T-helper 1 cell treated with Interleukin-12 subunit alpha and Interleukin-12 subunit beta and Interleukin-4 antibody, amounts not matched to agents 30 ng/mL and 1 ng/mL, for 36 hours (primary cell): ENCODE data around the gene C3. TPM values are rescaled to one million over a fixed set of nuclear protein-coding genes. Genes with fewer than 3 reads are reported as not detected.

ENCODE experiments used
- intact Hi-C: fragments of 100-400 bp; cut with micrococcal nuclease; formaldehyde crosslinking; loops from one replicate; pipeline ENCODE4 v1.15.1; 2024
- total RNA-seq: library from RNA; stranded (reverse); gene quantifications from 2 replicates; pipeline ENCODE4 v1.2.3, GENCODE V29; 2022

Gene C3
- total RNA-seq, 1 donor from 2014 or later, result 8.3 TPM

DNA sequence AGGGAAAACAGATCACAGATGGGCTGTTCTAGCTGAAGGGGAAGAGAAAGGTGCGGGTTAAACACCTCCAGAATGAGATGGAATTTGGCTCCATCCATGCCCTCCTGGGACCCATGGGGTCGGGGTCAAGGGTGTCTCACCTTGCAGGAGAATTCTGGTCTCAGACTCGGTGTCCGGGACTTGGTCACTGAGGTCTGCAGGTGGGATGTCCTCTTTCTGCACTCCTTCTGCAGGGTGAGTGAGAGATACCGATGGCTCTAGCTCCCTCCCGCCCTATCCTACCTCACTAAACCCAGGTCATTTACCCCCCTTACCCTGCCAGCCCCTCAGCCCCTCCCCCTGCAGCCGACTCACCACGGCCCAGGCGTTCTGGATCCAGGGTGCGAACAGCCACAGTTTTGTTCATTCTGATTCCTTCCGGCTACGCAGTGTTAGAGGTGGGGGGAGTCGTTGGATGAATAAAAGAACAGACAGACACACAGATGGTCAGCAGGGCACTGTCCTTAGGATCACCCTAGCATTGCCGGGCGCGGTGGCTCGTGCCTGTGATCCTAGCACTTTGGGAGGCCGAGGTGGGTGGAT lies 24.1 kb downstream of the C3 start:
- intact Hi-C loops, result no loop called here

DNA sequence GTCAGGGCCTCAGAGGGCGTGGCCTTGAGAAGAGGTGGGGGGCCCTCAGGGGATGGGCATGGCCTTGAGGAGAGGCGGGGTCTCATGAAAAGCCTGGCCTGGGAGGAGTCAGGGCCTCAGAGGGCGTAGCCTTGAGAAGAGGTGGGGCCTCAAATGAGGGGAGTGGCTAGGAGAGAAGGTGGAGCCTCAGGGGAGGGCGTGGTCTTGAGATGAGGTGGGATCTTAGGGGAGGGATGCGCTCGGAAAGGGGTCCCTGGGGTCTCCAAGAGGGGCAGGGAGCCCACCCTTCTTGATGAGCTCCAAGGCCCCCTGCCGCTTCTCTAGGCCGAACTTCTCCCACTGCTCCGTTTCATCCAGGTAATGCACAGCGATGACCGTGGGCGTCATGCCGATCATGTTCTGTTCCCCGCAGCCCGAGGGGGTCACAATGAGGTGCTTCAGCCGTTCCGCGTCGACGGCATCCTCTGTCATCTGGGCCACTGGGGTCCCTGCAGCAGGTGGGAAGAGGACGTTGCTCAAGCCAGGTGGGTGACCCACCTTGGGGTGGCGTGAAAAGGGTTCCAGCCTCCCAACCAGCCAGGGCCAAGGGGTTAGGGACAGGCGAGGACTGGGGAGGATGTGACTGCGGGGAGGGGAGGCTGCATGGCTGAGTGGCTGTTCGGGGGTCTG lies 26.2 kb downstream of the C3 start:
- intact Hi-C loops, result no loop called here

DNA sequence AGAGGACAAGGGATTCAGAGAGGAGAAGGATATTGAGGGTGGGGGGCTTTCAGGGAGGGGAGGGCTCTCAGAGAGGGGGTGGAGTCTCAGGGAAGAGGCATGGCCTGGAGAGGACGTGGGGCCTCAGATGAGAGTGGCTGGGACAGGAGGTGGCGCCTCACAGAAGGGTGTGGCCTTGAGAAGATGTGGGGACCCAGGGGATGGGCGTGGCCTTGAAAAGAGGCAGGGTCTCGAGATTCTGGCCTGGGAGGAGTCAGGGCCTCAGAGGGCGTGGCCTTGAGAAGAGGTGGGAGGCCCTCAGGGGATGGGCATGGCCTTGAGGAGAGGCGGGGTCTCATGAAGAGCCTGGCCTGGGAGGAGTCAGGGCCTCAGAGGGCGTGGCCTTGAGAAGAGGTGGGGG lies 26.8 kb downstream of the C3 start:
- intact Hi-C loops, result no loop called here

DNA sequence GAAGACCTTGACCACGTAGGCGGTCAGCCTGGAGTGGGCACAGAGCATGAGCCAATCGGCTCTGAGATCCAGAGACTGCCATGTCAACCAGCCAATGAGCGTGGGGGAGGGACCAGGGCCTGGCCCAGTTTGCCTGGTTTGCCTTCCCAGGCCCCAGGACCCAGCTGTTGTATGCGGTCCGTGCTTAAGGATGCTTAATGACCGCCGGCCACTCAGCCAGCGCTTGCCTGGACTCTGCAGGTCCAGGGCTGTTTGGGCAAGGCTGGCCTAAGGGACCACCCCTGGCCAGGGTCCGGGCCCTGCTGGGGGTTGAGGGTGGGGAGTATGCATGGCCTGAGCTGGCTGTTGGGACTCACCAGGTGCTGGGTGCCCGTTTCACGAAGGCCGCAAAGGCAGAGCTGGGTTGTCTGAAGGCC lies 27.4 kb downstream of the C3 start:
- intact Hi-C loops, result no loop called here

DNA sequence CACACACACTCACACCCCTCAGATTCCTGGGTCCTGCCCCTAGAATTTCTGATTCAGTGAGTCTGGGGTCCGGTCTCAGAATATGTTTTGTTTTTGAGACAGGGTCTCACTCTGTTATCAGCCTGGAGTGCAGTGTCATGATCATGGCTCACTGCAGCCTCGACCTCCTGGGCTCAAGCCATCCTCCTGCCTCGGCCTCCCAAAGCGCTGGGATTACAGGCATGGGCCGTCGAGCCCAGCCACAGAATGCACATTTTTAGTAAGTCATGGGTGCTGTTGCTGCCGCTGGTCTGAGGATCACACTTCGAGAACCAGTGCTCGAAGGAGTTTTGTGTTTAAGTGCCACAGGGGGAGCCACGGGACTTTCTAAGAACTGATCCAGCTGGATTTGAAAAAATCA lies 28.4 kb downstream of the C3 start:
- intact Hi-C loops, result no loop called here

DNA sequence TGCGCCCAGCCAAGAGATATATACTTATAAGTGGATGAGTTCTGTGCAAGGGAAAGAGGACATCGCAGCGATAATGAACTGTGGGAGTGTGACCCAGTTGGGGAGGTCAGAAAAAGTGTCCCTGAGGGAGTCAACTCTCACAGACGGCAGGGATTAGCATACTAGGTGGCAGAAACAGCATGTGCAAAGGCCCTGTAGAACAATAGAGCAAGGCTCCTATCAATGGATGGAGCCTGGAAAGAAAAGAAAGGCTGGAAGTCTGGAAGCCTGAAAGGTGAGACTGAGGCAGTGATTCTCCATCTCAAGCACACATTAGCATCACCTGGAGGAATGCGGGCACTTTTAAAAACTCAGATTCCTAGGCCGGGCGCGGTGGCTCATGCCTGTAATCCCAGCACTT lies 29.1 kb downstream of the C3 start:
- intact Hi-C loops, result no loop called here

DNA sequence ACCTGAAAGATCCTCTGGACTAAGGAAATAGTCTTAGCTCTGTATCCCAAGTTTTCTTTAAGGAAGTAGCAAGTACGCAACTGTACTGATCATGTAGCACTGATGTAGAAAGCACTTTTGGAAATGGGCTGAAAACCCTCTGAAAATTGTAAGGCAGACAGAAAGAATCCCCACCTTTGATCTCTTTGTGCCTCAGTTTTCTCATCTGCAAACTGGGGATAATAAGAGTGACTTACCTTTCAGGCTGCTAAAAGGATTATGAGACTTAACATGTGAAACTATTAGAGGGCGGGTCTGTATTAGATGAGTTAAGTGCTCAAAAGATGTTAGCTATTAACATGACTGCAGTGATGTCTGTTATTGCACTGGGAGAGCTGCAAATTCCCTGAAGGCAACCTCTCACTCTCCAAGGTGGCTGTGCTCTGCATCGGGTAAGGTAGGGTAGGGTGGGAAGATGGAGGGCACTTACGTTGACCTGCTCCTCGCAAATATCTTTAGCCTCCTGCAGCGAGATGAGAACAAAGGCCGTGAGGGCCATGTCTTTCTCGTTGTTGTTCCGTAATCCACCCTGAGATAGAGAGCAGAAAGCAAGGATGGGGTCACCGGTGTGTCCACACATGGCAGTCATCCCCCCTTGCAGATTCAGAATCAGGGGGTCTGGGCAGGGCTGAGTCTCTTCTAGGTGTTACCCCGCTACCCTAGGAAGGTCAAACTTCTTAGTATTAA lies 30.1 kb downstream of the C3 start:
- intact Hi-C loops, result no loop called here

DNA sequence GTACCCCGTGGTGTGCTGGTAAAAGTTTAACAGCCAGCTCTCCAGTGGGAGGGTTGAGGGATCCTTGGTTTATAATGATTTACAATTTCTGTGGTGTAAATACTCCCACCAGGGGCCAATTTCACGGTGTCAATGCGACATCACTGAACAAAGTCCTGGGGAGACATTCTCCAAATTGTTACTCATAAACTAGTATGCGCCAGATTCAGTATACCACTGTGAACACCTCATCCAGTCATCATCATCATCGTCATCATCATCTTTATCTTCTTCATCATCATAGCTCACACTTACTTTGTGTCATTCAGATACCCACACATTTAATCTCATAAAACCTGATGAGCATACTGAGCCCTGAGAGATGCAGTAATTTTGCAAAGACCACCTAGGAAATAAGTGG lies 33.3 kb downstream of the C3 start:
- intact Hi-C loops, result no loop called here

DNA sequence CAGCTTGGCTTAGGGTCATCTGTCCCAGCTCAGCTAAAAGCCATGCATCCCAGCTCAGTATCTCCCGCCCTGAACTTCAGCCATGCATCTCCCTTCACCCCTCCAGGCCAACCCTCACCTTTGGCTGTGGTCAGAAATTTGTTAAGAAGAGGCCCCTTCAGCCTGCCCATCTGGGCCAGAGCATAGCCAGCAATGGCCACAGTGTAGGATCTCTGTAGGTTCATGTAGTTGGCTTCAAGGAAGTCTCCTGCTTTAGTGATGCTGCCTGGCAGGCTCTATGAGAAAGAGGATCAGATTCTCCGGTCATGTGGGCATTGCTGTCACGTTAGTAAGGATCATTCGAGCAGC lies 33.8 kb downstream of the C3 start:
- intact Hi-C loops, result no loop called here

DNA sequence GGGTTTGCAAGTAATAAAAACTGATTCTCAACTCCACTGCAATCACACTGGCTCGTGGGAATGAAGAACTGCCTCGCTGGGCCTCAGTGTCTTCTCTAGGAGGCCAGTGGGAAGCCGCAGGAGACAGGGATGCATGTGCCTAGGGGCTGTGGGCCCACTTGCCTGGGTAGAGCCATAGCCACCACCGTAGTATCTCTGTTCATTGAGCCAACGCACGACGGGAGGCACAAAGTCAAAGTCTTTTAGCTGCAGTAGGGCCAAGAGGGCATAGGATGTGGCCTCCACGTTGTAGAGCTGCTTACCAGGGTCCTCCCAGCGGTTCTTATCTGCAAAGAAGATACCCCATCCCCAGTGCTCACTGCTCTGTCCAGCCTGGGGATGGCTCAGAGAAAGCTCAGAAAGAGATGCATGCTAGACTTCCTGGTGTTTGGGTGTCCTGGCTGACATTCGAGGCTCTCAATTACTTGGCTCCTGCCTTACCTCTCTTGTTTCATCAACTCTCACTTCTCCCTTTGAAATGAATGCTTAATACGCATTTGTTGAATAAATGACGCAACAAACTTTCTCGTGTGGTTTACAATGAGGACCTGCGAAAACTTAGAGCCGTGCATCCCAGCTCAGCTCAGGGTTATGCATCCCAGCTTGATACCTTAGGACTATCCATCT lies 34.4 kb downstream of the C3 start:
- intact Hi-C loops, result no loop called here

DNA sequence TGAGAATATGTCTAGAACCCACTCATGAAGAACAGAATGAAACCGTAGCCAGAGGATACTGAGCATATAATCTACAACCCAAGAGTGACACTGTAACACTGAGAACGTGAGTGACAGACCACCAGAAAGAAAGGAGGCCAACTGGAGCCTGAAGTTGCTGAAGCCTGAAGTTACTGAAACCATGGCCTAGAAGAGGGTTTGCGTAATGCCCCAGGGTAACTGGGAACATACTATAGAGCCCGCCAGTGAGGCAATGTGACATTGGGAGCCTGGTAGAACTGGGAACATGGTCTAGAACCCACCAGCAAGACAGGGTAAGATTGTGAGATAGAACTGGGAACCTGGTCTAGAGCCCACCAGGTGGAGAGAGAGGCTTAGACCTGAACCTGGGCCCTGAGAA lies 35.0 kb downstream of the C3 start:
- intact Hi-C loops, result no loop called here

DNA sequence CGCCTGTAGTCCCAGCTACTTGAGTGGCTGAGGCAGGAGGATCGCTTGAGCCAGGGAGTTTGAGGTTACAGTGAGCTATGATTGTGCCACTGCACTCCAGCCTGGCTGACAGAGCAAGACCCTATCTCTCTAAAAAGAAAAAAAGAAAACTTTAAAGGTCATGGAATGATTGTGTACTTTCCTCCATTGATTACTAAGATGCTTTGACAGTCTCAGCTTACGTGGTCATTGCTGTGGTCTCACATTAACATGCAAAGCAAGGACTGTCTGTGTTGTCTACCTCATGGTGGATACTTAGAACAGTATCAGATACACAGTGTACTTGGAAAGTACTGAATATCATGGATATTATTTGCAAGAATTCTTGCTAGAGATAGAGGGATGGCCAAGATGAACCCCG lies 36.5 kb downstream of the C3 start:
- intact Hi-C loops, result no loop called here

DNA sequence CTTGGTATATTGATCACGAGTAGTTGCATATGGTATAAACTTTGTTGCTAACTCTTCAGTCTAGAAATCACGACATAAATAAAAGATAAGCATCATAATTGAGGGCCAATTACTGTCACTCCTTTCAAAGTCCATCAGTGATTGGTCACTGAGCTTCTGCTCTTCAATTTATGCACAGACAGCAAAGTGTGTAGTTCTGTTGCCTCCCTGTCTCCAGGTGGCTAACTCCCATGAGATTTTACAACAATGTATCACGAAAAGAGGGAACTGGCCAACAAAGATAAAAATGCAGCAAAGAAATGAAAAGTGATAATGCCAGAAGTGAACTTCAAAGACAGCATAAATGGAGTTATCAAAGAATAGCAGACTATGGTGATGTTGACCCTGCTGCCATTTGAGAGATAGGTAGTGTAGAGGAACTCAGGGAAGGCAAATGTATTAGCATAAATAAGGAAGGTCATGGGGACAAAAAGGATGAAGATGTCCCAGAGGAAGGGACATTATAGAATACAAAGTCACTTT lies 37.8 kb downstream of the C3 start:
- intact Hi-C loops, result no loop called here

DNA sequence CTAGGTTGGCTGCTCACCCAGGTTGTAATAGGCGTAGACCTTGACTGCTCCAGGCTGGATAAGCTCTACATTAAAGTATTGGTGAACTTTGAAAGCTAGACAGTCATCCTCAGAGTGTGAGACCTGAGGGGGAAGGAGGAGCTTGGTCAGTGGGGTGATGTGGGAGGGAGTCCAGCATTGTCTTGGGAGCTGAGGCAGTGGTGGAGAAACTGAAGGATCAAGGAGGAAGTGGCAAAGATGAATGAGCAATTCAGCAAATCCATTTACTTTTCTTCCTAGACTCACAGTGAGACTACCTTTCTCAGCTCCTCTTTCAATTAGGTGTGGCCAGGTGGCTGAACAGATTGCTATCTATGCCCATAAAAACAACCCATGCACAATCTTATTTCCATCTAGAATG lies 40.3 kb downstream of the C3 start:
- intact Hi-C loops, result no loop called here

DNA sequence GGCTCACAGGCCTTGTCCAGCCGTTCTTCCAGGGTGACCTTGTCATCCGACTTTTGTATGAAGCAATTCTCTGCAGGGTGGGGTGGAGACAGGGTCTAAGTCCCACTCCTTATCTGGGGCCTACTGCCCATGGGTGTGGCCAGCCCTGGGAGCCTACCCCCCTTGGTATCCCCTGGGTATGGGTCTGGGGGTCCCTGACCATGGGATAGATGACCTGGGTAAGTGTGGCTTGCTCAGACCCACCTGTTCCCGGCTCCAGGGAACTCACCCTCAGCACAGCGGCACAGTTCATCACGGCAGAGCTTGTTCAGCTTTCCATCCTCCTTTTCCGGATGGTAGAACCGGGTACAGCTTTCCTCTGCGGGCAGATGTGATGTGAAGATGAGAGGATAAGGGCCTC lies 41.3 kb downstream of the C3 start:
- intact Hi-C loops, result no loop called here

DNA sequence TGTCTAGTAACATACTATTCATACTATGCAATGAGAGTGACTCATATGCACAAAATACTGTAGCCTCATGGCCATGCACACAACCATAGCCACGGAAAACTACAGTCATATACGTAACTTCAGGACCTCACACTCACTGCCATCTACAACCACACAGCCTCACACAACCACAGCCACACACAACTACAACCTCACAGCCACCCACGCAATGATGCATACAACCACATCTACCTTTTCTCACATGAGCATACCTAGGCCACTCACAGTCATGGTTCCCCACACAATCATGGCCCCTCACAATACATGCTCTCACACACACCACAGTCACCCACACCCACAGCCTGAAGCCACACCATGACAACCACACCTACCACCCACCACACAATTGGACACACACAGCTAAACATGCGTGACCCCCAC lies 41.8 kb downstream of the C3 start:
- intact Hi-C loops, result no loop called here

DNA sequence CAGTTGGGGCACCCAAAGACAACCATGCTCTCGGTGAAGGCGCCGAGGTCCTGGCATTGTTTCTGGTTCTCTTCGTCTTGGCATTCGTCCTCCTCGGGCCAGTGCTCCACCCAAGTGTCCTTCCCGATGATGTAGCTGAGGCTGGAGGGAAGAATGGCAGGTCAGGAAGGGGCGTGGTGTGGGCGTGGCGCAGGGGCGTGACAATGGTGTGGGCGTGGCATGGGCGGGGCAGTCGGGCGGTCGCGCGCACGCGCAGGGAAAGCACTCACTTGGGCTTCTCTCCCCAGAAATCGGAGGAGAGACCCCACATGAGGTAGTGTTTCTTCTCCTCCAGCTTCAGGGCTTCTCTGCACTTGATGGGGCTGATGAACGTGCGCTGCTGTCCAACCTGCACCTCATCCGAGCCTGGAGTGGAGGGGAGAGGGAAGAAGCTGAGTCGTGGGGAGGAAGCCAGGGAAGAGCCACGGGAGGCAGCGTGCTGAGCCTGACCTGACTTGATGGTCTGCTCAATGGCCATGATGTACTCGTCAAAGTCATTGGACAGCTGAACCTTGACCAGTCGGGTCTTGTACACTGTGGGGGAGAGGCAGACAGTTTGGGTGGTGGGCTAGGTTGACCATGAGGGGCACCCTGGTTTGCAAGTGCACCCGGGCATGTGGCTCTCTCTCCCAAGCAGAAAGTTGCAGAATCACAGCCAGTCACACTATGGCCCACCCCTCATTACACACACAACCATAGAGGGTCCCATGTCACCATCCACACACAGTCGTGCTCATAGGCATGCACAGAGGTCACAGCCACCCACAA lies 42.4 kb downstream of the C3 start:
- intact Hi-C loops, result no loop called here

DNA sequence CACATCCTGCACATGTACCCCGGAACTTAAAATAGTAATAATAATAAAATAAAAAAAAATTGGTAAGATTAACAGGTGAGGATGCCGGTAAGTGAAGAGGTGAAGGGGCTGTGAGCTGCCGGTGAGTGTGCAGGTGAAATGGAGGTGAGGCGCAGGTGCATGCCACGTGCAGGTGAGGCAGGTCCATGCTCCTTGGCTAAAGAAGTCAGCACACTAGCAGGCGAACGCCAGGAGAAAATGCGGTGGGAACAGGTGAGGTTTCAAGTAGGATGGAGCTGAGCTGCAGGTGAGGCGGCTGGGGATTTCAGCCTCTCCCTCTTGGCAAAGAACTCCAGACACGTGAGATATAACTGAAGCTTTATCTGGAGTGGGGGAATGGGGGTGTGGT lies 43.0 kb downstream of the C3 start:
- intact Hi-C loops, result no loop called here

DNA sequence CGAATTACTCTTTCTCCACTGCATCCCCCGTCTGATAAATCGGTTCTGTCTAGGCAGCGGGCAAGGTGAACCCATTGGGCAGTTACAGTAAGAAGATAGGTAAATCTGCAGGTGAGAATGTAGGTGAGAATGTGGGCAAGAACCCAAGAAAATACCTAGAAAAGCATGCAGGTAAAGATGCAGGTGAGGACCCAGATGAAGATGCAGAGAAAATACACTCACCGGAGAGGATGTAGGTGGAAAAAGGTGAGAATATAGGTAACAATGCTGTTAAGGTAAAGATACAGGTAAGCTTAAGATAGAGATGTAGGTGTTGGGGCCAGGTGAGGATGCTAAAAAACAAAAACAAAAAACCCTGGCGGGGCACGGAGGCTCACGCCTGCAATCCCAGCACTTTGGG lies 44.2 kb downstream of the C3 start:
- intact Hi-C loops, result no loop called here

DNA sequence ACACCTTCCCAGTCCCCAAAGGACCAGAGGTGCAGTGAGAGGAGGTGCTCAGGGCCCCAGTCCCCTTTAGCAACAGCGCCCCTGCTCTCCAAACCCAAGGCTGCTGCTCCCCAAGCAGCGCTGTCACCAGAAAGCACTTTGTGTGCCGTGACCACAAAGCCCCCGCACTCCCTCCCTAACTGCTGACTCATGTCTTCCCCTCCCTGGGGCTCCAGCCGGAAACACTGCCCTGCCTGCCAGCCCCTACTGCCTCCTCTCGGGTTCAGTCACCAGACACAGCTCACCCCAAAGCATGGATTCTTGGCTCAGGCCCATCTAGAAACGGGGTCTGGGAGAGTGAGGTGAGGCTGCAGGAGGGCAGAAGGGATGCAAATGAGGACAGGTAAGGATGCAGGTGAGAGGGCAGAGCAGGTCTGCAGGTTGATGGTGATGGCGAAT lies 45.6 kb downstream of the C3 start:
- intact Hi-C loops, result loop anchor here (1.0 kb wide), 5 partner anchors 14 to 61 kb away; no protein-coding TSS in a partner anchor

DNA sequence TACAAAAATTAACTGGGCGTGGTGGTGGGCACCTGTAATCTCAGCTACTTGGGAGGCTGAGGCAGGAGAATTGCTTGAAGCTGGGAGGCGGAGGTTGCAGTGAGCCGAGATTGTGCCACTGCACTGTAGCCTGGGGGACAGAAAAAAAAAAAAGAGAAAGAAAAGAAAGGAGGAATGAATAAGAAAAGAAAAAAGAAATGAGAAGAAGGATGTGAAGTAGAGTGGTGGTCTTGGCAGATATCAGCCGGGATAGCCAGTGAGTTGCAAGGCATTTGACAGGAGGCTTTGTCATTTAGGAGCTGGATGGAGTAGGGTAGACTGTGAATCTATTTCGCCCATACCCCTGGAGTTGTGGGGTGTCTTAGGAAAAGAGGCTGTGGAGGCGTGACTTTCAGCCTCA lies 46.0 kb downstream of the C3 start:
- intact Hi-C loops, result loop anchor here (1.0 kb wide), 1 partner anchor 45 kb away; no protein-coding TSS in a partner anchor
